Measurements from ENCODE around the gene OTOG. TPM values are rescaled to one million over a fixed set of nuclear protein-coding genes. Genes with fewer than 3 reads are reported as not detected.

Gene OTOG
- total RNA-seq, 6 experiments from 2014 or later, result not detected

- no peak overlapping the region for H3K27ac Mint-ChIP-seq
Measured at GRCh38 chr11:17560281-17561110, 13.4 kb downstream of the OTOG start.

GRCh38 chr11:17561111-17561415, 14.0 kb downstream of the OTOG start:
- no peak overlapping the region for H3K27ac Mint-ChIP-seq
- no peak for DNase-seq
- H3K36me3 Mint-ChIP-seq (ENCODE audit: low read depth), result no peaks in the 10 kb centered on the region
- TF ChIP-seq CTCF (IDR thresholded peaks at IDR 0.05), result no peak
- peaks cover 15% of the 10 kb centered on the region for H3K27me3 Mint-ChIP-seq (ENCODE audit: insufficient read depth)
- no peak overlapping the region for H3K4me3 Mint-ChIP-seq
- H3K9me3 Mint-ChIP-seq, result no peaks in the 10 kb centered on the region
- H3K4me1 Mint-ChIP-seq (ENCODE audit: low read depth), result no peaks in the 10 kb centered on the region

More at GRCh38 chr11:17560281-17561110, 13.4 kb downstream of the OTOG start:
- no peak for DNase-seq
- no peak for TF ChIP-seq CTCF (IDR thresholded peaks at IDR 0.05)
- H3K4me1 Mint-ChIP-seq (ENCODE audit: low read depth), result no peaks in the 10 kb centered on the region
- H3K36me3 Mint-ChIP-seq (ENCODE audit: low read depth), result no peaks in the 10 kb centered on the region
- H3K4me3 Mint-ChIP-seq, result no peak overlapping the region
- no peaks in the 10 kb centered on the region for H3K9me3 Mint-ChIP-seq
- H3K27me3 Mint-ChIP-seq (ENCODE audit: insufficient read depth), result peaks cover 19% of the 10 kb centered on the region

GRCh38 chr11:17561526-17561925, 14.5 kb downstream of the OTOG start:
- Mint-ChIP-seq H3K36me3 (ENCODE audit: low read depth) (no peaks in the 10 kb centered on the region), H3K9me3 (no peaks in the 10 kb centered on the region)

GRCh38 chr11:17563231-17563646, 16.2 kb downstream of the OTOG start:
- H3K4me1 Mint-ChIP-seq (ENCODE audit: low read depth), result no peaks in the 10 kb centered on the region
- H3K36me3 Mint-ChIP-seq (ENCODE audit: low read depth), result no peaks in the 10 kb centered on the region
- no peak for DNase-seq
- no peak; the same call in 1 of the 2 replicates for TF ChIP-seq CTCF (IDR thresholded peaks at IDR 0.05)
- H3K9me3 Mint-ChIP-seq, result no peaks in the 10 kb centered on the region
- H3K4me3 Mint-ChIP-seq, result no peak overlapping the region
- peaks cover 10% of the 10 kb centered on the region for H3K27me3 Mint-ChIP-seq (ENCODE audit: insufficient read depth)
- no peak overlapping the region for H3K27ac Mint-ChIP-seq

More at GRCh38 chr11:17561526-17561925, 14.5 kb downstream of the OTOG start:
- no peak for DNase-seq
- no peak overlapping the region for H3K4me3 Mint-ChIP-seq
- no peak for TF ChIP-seq CTCF (IDR thresholded peaks at IDR 0.05)
- H3K4me1 Mint-ChIP-seq (ENCODE audit: low read depth), result no peaks in the 10 kb centered on the region
- peaks cover 11% of the 10 kb centered on the region for H3K27me3 Mint-ChIP-seq (ENCODE audit: insufficient read depth)
- H3K27ac Mint-ChIP-seq, result no peak overlapping the region

- Mint-ChIP-seq H3K4me1 (ENCODE audit: low read depth) (no peaks in the 10 kb centered on the region), H3K36me3 (ENCODE audit: low read depth) (no peaks in the 10 kb centered on the region), H3K9me3 (no peaks in the 10 kb centered on the region), H3K27ac (no peak overlapping the region), H3K27me3 (ENCODE audit: insufficient read depth) (peaks cover 6% of the 10 kb centered on the region), H3K4me3 (no peak overlapping the region)
- no peak for DNase-seq
- no peak for TF ChIP-seq CTCF (IDR thresholded peaks at IDR 0.05)
Measured at GRCh38 chr11:17563961-17564686, 17.1 kb downstream of the OTOG start.

All from HFFc6 (cell line).